H9 (cell line): ENCODE data around the gene PKNOX2. TPM values are rescaled to one million over a fixed set of nuclear protein-coding genes. Genes with fewer than 3 reads are reported as not detected.

Experiments
- DNase-seq: peaks from one replicate; pipeline ENCODE4 v3.0.0-alpha.2; 2017
- H2AFZ ChIP-seq: one replicate; pipeline ENCODE4 v1.6.1; 2013; ENCODE audit warnings: mild to moderate bottlenecking, low read length, control low read depth, moderate library complexity
- H2AK5ac ChIP-seq: 2 replicates; pipeline ENCODE4 v1.6.1; 2013; ENCODE audit warnings: low read length, control low read depth, mixed read lengths; ENCODE audit not compliant: insufficient read length
- H2BK120ac ChIP-seq: one replicate; pipeline ENCODE4 v1.6.1; 2013; ENCODE audit warnings: low read depth, mild to moderate bottlenecking, low read length, control low read depth, inconsistent platforms; ENCODE audit not compliant: poor library complexity, severe bottlenecking
- H2BK12ac ChIP-seq: 2 replicates; pipeline ENCODE4 v1.6.1; 2013; ENCODE audit warnings: low read length, control low read depth, mixed read lengths, low read depth; ENCODE audit not compliant: insufficient read length
- H2BK15ac ChIP-seq: 2 replicates; pipeline ENCODE4 v1.6.1; 2013; ENCODE audit warnings: low read depth, low read length, control low read depth
- H2BK20ac ChIP-seq: one replicate; pipeline ENCODE4 v1.6.1; 2013; ENCODE audit warnings: low read depth, mild to moderate bottlenecking, low read length, control low read depth, inconsistent platforms; ENCODE audit not compliant: poor library complexity, severe bottlenecking
- H2BK5ac ChIP-seq: 2 replicates; pipeline ENCODE4 v1.6.1; 2013; ENCODE audit warnings: low read length, control low read depth, mixed read lengths; ENCODE audit not compliant: insufficient read length
- H3K14ac ChIP-seq: 2 replicates; pipeline ENCODE4 v1.6.1; 2013; ENCODE audit warnings: low read length, control low read depth; ENCODE audit not compliant: insufficient read depth
- H3K18ac ChIP-seq: 2 replicates; pipeline ENCODE4 v1.6.1; 2013; ENCODE audit warnings: low read depth, mild to moderate bottlenecking, mixed read lengths, low read length, control low read depth; ENCODE audit not compliant: insufficient read length
- H3K23ac ChIP-seq: 2 replicates; pipeline ENCODE4 v1.6.1; 2013; ENCODE audit warnings: low read length, control low read depth, mixed read lengths, low read depth; ENCODE audit not compliant: insufficient read length
- H3K23me2 ChIP-seq: 2 replicates; pipeline ENCODE4 v1.6.1; 2013; ENCODE audit warnings: low read depth, mild to moderate bottlenecking, mixed read lengths, low read length, control low read depth; ENCODE audit not compliant: insufficient read length, poor library complexity, severe bottlenecking
- H3K27ac ChIP-seq: 2 replicates; pipeline ENCODE4 v1.5.1; 2013; ENCODE audit warnings: low read length, control low read depth, mixed read lengths, low read depth; ENCODE audit not compliant: insufficient read length
- H3K27me3 ChIP-seq: 2 replicates; pipeline ENCODE4 v1.6.1; 2013; ENCODE audit warnings: low read length, control low read depth, inconsistent platforms; ENCODE audit not compliant: insufficient read depth
- H3K4ac ChIP-seq: 2 replicates; pipeline ENCODE4 v1.6.1; 2013; ENCODE audit warnings: low read depth, mild to moderate bottlenecking, control low read depth, inconsistent platforms, low read length, moderate library complexity
- H3K4me1 ChIP-seq: 2 replicates; pipeline ENCODE4 v1.6.1; 2013; ENCODE audit warnings: low read length, control low read depth, inconsistent platforms; ENCODE audit not compliant: insufficient read depth
- H3K4me2 ChIP-seq: 2 replicates; pipeline ENCODE4 v1.6.1; 2013; ENCODE audit warnings: low read length, control low read depth, mixed read lengths; ENCODE audit not compliant: insufficient read length, insufficient read depth
- H3K56ac ChIP-seq: 2 replicates; pipeline ENCODE4 v1.6.1; 2013; ENCODE audit warnings: low read depth, mild to moderate bottlenecking, mixed read lengths, low read length, control low read depth; ENCODE audit not compliant: insufficient read length
- H3K79me1 ChIP-seq: 2 replicates; pipeline ENCODE4 v1.6.1; 2013; ENCODE audit warnings: low read depth, mild to moderate bottlenecking, moderate library complexity, low read length, control low read depth, inconsistent platforms; ENCODE audit not compliant: insufficient read depth, poor library complexity, severe bottlenecking
- H3K79me2 ChIP-seq: 2 replicates; pipeline ENCODE4 v1.6.1; 2013; ENCODE audit warnings: low read length, control low read depth, inconsistent platforms; ENCODE audit not compliant: insufficient read depth
- H3K9ac ChIP-seq: 2 replicates; pipeline ENCODE4 v1.6.1; 2013; ENCODE audit warnings: low read length, control low read depth, mixed read lengths; ENCODE audit not compliant: insufficient read length; ENCODE audit errors: extremely low read depth
- H3K9me3 ChIP-seq: one replicate; pipeline ENCODE4 v1.6.1; 2013; ENCODE audit warnings: low read depth, low read length, inconsistent platforms; ENCODE audit not compliant: control insufficient read depth
- H3T11ph ChIP-seq: one replicate; pipeline ENCODE4 v1.6.1; 2013; ENCODE audit warnings: mild to moderate bottlenecking, low read length, control low read depth, inconsistent platforms
- H4K20me1 ChIP-seq: one replicate; pipeline ENCODE4 v1.6.1; 2013; ENCODE audit not compliant: control insufficient read depth, insufficient read length, insufficient read depth
- H4K5ac ChIP-seq: 2 replicates; pipeline ENCODE4 v1.6.1; 2013; ENCODE audit warnings: low read depth, mild to moderate bottlenecking, mixed read lengths, low read length, control low read depth; ENCODE audit not compliant: insufficient read length
- H4K8ac ChIP-seq: replicated peaks from 2 replicates; pipeline ENCODE4 v1.6.1; 2013; ENCODE audit warnings: low read length, control low read depth, mixed read lengths, low read depth; ENCODE audit not compliant: insufficient read length
- H4K91ac ChIP-seq: 2 replicates; pipeline ENCODE4 v1.6.1; 2013; ENCODE audit warnings: low read depth, mild to moderate bottlenecking, moderate library complexity, mixed read lengths, low read length, control low read depth; ENCODE audit not compliant: insufficient read length
- H3K27ac Mint-ChIP-seq, 3 experiments: 2 replicates in 2 of 3; 3 replicates in 1 of 3; pipeline ENCODE4 v1.8.0; 2020 to 2021; ENCODE audit warnings: mixed read lengths in 3 of 3, mild to moderate bottlenecking in 1 of 3, moderate library complexity in 1 of 3
- H3K27me3 Mint-ChIP-seq: 2 replicates; pipeline ENCODE4 v1.8.0; 2021; ENCODE audit warnings: low read depth, mild to moderate bottlenecking, moderate library complexity, mixed read lengths
- H3K36me3 Mint-ChIP-seq, 3 experiments: 2 replicates in 2 of 3; 3 replicates in 1 of 3; pipeline ENCODE4 v1.8.0; 2020 to 2021; ENCODE audit warnings: low read depth in 3 of 3, mixed read lengths in 3 of 3; ENCODE audit not compliant: insufficient read depth in 1 of 3
- H3K4me1 Mint-ChIP-seq, 2 experiments: 2 replicates each; pipeline ENCODE4 v1.8.0; 2020; ENCODE audit warnings: mixed read lengths in 2 of 2
- H3K4me3 Mint-ChIP-seq, 2 experiments: 2 replicates in 1 of 2; 3 replicates in 1 of 2; pipeline ENCODE4 v1.8.0; 2020 to 2021; ENCODE audit warnings: mild to moderate bottlenecking in 2 of 2, mixed read lengths in 2 of 2, moderate library complexity in 1 of 2
- H3K9me3 Mint-ChIP-seq, 2 experiments: 2 replicates in 1 of 2; 3 replicates in 1 of 2; pipeline ENCODE4 v1.8.0; 2020; ENCODE audit warnings: mild to moderate bottlenecking in 2 of 2, mixed read lengths in 2 of 2, moderate library complexity in 1 of 2
- WGBS: extraction: QIAGEN DNeasy Blood & Tissue Kit; methylation state at CpG from one replicate; pipeline ENCODE4 v1.1.7; 2013; ENCODE audit warnings: missing lambda C conversion rate, low lambda C conversion rate, mixed read lengths; ENCODE audit not compliant: insufficient read length; ENCODE audit errors: extremely low coverage; 5-methylcytosine and 5-hydroxymethylcytosine counted together
- total RNA-seq: library from RNA; stranded (reverse); gene quantifications from 2 replicates; pipeline ENCODE4 v1.2.1, GENCODE V29; 2021
- TF ChIP-seq, protein P1 (sequence below): fragments of 200-600 bp; sonication (generic); conservative IDR thresholded peaks from 3 replicates; pipeline ENCODE4 v1.8.0; 2021; ENCODE audit warnings: antibody characterized with exemption, mild to moderate bottlenecking

PKNOX2 gene
- total RNA-seq, 1 experiment from 2014 or later, result 1.3 TPM

DNA sequence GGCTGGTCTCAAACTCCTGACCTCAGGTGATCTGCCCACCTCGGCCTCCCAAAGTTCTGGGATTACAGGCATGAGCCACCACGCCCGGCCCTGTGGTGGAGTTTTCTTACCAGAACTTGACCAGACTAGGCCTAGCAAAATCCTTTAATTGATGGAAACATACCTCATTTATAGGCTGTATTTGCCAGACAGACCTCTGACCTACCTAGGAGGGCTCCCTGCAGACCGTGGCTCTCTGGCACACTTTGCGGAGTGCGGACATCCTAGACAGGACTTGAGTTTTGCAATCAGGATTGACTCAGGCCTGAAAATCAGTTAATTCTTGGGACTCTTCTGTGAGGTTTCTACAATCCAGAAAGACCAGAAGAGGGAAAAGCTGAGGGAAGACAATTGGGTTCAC lies 278.4 kb downstream of the PKNOX2 start:
- no peak overlapping the region for H4K8ac ChIP-seq
- Mint-ChIP-seq H3K4me1 (peaks cover 50 to 53% of the 10 kb centered on the region in 2 experiments), H3K27ac (peak overlapping the region in 1 of 3 experiments; percentile 99; a peak in 2 of 7 replicates), H3K4me3 (no peak overlapping the region), H3K36me3 (peaks cover 2 to 26% (median 25%) of the 10 kb centered on the region in 3 experiments; a peak in 6 of 7 replicates), H3K27me3 (no peaks in the 10 kb centered on the region; the same call in 1 of the 2 replicates), H3K9me3 (no peaks in the 10 kb centered on the region)
- no peaks in the 10 kb centered on the region for H3K79me2 ChIP-seq
- H2BK5ac ChIP-seq, result no peak overlapping the region
- no peaks in the 10 kb centered on the region for H3K79me1 ChIP-seq
- no peak overlapping the region for H2AFZ ChIP-seq
- H2BK15ac ChIP-seq, result no peak overlapping the region
- H3K18ac ChIP-seq, result no peak overlapping the region
- no peaks in the 10 kb centered on the region for H4K20me1 ChIP-seq
- TF ChIP-seq, protein P1, sequence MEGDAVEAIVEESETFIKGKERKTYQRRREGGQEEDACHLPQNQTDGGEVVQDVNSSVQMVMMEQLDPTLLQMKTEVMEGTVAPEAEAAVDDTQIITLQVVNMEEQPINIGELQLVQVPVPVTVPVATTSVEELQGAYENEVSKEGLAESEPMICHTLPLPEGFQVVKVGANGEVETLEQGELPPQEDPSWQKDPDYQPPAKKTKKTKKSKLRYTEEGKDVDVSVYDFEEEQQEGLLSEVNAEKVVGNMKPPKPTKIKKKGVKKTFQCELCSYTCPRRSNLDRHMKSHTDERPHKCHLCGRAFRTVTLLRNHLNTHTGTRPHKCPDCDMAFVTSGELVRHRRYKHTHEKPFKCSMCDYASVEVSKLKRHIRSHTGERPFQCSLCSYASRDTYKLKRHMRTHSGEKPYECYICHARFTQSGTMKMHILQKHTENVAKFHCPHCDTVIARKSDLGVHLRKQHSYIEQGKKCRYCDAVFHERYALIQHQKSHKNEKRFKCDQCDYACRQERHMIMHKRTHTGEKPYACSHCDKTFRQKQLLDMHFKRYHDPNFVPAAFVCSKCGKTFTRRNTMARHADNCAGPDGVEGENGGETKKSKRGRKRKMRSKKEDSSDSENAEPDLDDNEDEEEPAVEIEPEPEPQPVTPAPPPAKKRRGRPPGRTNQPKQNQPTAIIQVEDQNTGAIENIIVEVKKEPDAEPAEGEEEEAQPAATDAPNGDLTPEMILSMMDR, result no peak
- H2BK120ac ChIP-seq, result no peak overlapping the region
- H3K23me2 ChIP-seq, result no peaks in the 10 kb centered on the region
- DNase-seq, result no peak
- no peak overlapping the region for H3K27ac ChIP-seq
- H3K23ac ChIP-seq, result no peak overlapping the region
- no peak overlapping the region for H4K91ac ChIP-seq
- peaks cover 18% of the 10 kb centered on the region for H3K4me1 ChIP-seq
- no peak overlapping the region for H3K4ac ChIP-seq
- H3K56ac ChIP-seq, result no peak overlapping the region
- no peak overlapping the region for H3K14ac ChIP-seq
- no peak overlapping the region for H3K9ac ChIP-seq
- no peaks in the 10 kb centered on the region for H3K9me3 ChIP-seq
- H2AK5ac ChIP-seq, result no peak overlapping the region
- no peak overlapping the region for H3T11ph ChIP-seq
- H4K5ac ChIP-seq, result no peak overlapping the region
- H2BK20ac ChIP-seq, result no peak overlapping the region
- no peak overlapping the region for H3K4me2 ChIP-seq
- H2BK12ac ChIP-seq, result no peak overlapping the region
- no CpG with 5 or more reads among the region's 6 CpGs for WGBS
- no peaks in the 10 kb centered on the region for H3K27me3 ChIP-seq
